GM19193 (cell line): Measurements from ENCODE around the gene SEPTIN7.

ENCODE experiments used
- POLR2A ChIP-seq: IDR thresholded peaks from 4 replicates; pipeline ENCODE4 v1.6.1; 2011; ENCODE audit not compliant: insufficient read depth, insufficient read length; ENCODE audit errors: extremely low read depth

Gene SEPTIN7

GRCh38 chr7:35848725-35849124 lies 47.9 kb downstream of the SEPTIN7 start:
- no peak for TF ChIP-seq POLR2A

DNA sequence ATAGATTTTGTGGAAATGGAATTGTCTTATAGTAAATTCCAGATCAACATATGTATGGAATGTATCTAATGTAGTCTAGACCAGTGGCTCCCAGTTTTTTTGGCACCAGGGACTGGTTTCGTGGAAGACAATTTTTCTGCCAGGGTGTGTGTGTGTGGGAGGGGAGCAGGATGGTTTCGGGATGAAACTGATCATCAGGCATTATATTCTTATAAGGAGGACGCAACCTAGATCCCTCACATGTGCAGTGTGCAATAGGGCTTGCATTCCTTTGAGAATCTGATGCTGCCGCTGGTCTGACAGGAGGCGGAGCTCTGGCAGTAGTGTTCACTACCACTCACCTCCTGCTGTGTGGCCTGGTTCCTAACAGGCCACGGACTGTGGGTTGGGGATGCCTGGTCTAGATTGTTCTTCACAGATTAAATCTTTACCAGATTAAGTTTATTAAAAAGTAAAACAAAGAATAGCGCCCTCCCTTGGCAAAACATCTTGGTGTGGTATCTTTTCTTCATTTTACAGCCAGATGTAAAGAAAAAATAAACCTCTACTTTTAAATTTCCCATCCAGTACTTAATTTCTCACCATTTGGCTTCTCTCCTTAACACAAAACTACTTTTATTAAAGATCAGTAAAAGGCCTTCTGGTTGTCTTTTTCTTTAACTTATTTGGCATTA lies 48.4 kb downstream of the SEPTIN7 start:
- TF ChIP-seq POLR2A, result no peak

DNA sequence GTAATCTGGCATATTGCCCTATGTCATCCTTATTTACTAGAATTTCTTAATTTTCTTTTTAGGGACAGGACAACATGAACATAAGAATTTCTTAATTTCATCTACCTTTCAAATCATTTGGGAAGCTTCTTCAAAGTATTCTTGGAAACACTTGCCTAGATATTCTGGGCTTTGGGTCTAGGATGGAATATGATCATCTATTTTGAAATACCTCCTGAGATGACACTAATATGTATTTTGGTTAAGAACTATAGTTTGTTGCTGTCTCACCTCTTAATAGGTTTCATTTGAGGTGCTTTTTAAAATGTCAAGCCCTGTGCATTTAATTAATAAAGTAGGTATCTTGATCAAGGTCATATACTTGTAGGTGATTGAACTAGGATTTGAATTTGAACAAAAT lies 49.1 kb downstream of the SEPTIN7 start:
- TF ChIP-seq POLR2A, result no peak
